HepG2 (cell line): ENCODE measurements around the gene TLCD3A. TPM values are rescaled to one million over a fixed set of nuclear protein-coding genes. Genes with fewer than 3 reads are reported as not detected.
A peak's percentile ranks its signal among the peaks of the same experiment; 100 is the strongest.

Experiments used
- CBFB ChIP-seq: sonication (generic); formaldehyde crosslinking; IDR thresholded peaks from 2 replicates; pipeline ENCODE4 v1.4.0; 2020; ENCODE audit warnings: missing genetic modification reagents
- CREB1 ChIP-seq, 2 experiments: fragments of 450-650 bp in 1 of 2; IDR thresholded peaks; 2 replicates each; pipeline ENCODE4 v1.6.1; 2016 to 2017; ENCODE audit warnings: control low read depth in 1 of 2, mild to moderate bottlenecking in 1 of 2, missing compliant biosample characterization in 1 of 2, missing genetic modification characterization in 1 of 2
- FOXK2 ChIP-seq: fragments of 450-650 bp; IDR thresholded peaks from 2 replicates; pipeline ENCODE4 v1.6.1; 2016
- IKZF1 ChIP-seq: fragments of 450-650 bp; IDR thresholded peaks from 2 replicates; pipeline ENCODE4 v1.7.1; 2016
- MYNN ChIP-seq: sonication (generic); formaldehyde crosslinking; IDR thresholded peaks from 2 replicates; pipeline ENCODE4 v1.4.0; 2020; ENCODE audit warnings: mild to moderate bottlenecking, low read depth, missing genetic modification reagents
- REXO4 ChIP-seq: sonication (generic); formaldehyde crosslinking; IDR thresholded peaks from 2 replicates; pipeline ENCODE4 v1.8.0; 2022; ENCODE audit warnings: missing genetic modification reagents, mild to moderate bottlenecking, borderline replicate concordance
- SIX4 ChIP-seq: sonication (generic); formaldehyde crosslinking; IDR thresholded peaks from 2 replicates; pipeline ENCODE4 v1.4.0; 2020; ENCODE audit warnings: missing genetic modification reagents
- SRF ChIP-seq: IDR thresholded peaks from 2 replicates; pipeline ENCODE4 v1.6.1; 2011; ENCODE audit warnings: mild to moderate bottlenecking, low read depth, low read length, moderate library complexity
- THYN1 ChIP-seq: sonication (generic); formaldehyde crosslinking; IDR thresholded peaks from 2 replicates; pipeline ENCODE4 v1.8.1; 2023; ENCODE audit warnings: low read depth, mild to moderate bottlenecking, moderate library complexity, missing genetic modification reagents, borderline replicate concordance
- ZNF205 ChIP-seq: IDR thresholded peaks from 2 replicates; pipeline ENCODE4 v1.6.1; 2018; ENCODE audit warnings: missing biosample characterization, missing genetic modification reagents
- ZNF296 ChIP-seq: sonication (generic); formaldehyde crosslinking; conservative IDR thresholded peaks from 2 replicates; pipeline ENCODE4 v1.5.0; 2020; ENCODE audit warnings: mild to moderate bottlenecking, missing genetic modification reagents
- ZNF501 ChIP-seq: sonication (generic); formaldehyde crosslinking; IDR thresholded peaks from 2 replicates; pipeline ENCODE4 v1.5.1; 2020; ENCODE audit warnings: mild to moderate bottlenecking, moderate library complexity, missing genetic modification reagents
- polyA plus RNA-seq, 8 experiments: library from polyadenylated mRNA; depleted of rRNA in 3 of 8; stranded (reverse) in 7 of 8; unstranded in 1 of 8; fragments of >200 nt; fragmentation: Illumina TruSeq in 4 of 8; extraction: Trizol in 4 of 8; gene quantifications; 2 replicates each; pipeline versions ENCODE4 v1.2.1 to v1.2.3, GENCODE V29; 2011 to 2016; ENCODE audit warnings: low read depth in 4 of 8, missing spikeins in 1 of 8, mixed read lengths in 1 of 8; ENCODE audit not compliant: insufficient read depth in 1 of 8
- total RNA-seq, 5 experiments: library from RNA; depleted of rRNA; stranded (reverse); fragments of >200 nt; fragmentation: Illumina TruSeq; extraction: Trizol; gene quantifications; 2 replicates each; pipeline ENCODE4 v1.2.3, GENCODE V29; 2016; ENCODE audit warnings: low read depth in 1 of 5
- TF ChIP-seq, protein P1 (sequence below), 2 experiments: sonication (generic) in 1 of 2; formaldehyde crosslinking in 1 of 2; IDR thresholded peaks; 2 replicates each; pipeline versions ENCODE4 v1.4.0 to v1.6.1; 2016 to 2020; ENCODE audit warnings: borderline replicate concordance in 1 of 2, low read depth in 1 of 2, mild to moderate bottlenecking in 1 of 2, missing genetic modification reagents in 1 of 2
- TF ChIP-seq, protein P2 (sequence below): sonication (generic); formaldehyde crosslinking; conservative IDR thresholded peaks from 2 replicates; pipeline ENCODE4 v1.8.0; 2022; ENCODE audit warnings: missing genetic modification reagents
- TF ChIP-seq, protein P3 (sequence below): sonication (generic); formaldehyde crosslinking; IDR thresholded peaks from 2 replicates; pipeline ENCODE4 v1.4.0; 2020; ENCODE audit warnings: mild to moderate bottlenecking, missing genetic modification reagents
- TF ChIP-seq, protein P4 (sequence below): sonication (generic); formaldehyde crosslinking; IDR thresholded peaks from 2 replicates; pipeline ENCODE4 v1.5.0; 2020; ENCODE audit warnings: missing genetic modification reagents, mild to moderate bottlenecking, borderline replicate concordance
- TF ChIP-seq, protein P5 (sequence below): sonication (generic); formaldehyde crosslinking; IDR thresholded peaks from 2 replicates; pipeline ENCODE4 v1.5.1; 2020; ENCODE audit warnings: missing genetic modification reagents, mild to moderate bottlenecking, borderline replicate concordance
- TF ChIP-seq, protein P6 (sequence below): sonication (generic); formaldehyde crosslinking; IDR thresholded peaks from 2 replicates; pipeline ENCODE4 v1.8.1; 2023; ENCODE audit warnings: mild to moderate bottlenecking, inconsistent platforms, moderate library complexity, missing genetic modification reagents, borderline replicate concordance

TLCD3A gene
- total and polyA plus RNA-seq, 2 of the 13 experiments (the other 11 are each of a cell fraction or from before 2014, with no cell fraction given) = 25.2 to 46.6 TPM

DNA sequence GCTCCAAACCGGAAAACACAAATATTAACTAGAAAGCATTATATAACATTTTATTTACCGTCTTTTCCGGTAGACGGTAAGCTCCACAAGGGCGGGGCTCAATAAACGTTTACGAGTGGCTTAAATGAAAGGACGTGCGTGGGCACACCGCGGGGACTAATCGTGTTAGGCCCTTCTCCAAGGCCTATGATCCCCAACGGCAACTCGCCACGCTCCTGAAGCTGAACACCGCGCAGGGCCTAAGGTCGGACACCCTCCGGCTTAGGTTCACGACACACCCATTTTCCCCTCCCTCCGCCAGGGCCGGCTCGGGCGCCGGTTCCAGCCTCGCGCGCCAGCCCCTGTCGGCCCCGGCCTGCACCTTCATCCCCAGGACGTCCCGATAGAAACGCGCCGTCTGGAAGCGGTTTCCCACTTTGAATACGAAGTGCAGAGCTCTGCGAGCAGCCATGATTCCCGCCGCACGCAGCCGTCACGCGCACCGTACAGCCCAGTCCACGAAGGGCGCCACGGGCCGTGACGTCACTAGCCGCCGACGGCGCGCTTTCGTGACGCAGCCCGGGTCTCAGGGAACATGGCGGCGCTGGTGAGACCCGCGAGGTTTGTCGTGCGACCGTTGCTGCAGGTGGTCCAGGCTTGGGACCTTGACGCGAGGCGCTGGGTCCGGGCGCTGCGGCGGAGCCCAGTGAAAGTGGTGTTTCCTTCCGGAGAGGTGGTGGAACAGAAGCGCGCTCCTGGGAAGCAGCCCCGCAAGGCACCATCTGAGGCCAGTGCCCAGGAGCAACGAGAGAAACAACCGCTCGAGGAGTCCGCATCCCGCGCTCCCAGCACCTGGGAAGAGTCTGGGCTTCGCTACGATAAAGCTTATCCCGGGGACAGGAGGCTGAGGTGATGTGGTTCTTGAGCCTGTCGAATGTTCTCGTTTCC lies 49.7 kb downstream of the TLCD3A start, which contains the start of the genes GLOD4 and MRM3 (continued):
- TF ChIP-seq, protein P1, sequence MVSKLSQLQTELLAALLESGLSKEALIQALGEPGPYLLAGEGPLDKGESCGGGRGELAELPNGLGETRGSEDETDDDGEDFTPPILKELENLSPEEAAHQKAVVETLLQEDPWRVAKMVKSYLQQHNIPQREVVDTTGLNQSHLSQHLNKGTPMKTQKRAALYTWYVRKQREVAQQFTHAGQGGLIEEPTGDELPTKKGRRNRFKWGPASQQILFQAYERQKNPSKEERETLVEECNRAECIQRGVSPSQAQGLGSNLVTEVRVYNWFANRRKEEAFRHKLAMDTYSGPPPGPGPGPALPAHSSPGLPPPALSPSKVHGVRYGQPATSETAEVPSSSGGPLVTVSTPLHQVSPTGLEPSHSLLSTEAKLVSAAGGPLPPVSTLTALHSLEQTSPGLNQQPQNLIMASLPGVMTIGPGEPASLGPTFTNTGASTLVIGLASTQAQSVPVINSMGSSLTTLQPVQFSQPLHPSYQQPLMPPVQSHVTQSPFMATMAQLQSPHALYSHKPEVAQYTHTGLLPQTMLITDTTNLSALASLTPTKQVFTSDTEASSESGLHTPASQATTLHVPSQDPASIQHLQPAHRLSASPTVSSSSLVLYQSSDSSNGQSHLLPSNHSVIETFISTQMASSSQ (IDR thresholded peaks at IDR 0.05; ENCODE audit: low read depth) = no peak
- TF ChIP-seq, protein P1 (CRISPR knock-in tag; IDR thresholded peaks at IDR 0.05; ENCODE audit: borderline replicate concordance) = peak; percentile 87
- TF ChIP-seq, protein P2, sequence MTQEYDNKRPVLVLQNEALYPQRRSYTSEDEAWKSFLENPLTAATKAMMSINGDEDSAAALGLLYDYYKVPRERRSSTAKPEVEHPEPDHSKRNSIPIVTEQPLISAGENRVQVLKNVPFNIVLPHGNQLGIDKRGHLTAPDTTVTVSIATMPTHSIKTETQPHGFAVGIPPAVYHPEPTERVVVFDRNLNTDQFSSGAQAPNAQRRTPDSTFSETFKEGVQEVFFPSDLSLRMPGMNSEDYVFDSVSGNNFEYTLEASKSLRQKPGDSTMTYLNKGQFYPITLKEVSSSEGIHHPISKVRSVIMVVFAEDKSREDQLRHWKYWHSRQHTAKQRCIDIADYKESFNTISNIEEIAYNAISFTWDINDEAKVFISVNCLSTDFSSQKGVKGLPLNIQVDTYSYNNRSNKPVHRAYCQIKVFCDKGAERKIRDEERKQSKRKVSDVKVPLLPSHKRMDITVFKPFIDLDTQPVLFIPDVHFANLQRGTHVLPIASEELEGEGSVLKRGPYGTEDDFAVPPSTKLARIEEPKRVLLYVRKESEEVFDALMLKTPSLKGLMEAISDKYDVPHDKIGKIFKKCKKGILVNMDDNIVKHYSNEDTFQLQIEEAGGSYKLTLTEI (CRISPR knock-in tag) = no peak
- TF ChIP-seq, protein P3, sequence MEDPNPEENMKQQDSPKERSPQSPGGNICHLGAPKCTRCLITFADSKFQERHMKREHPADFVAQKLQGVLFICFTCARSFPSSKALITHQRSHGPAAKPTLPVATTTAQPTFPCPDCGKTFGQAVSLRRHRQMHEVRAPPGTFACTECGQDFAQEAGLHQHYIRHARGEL (CRISPR knock-in tag) = peak; percentile 67; the same call in 1 of the 2 replicates
- TF ChIP-seq FOXK2 (no peak), IKZF1 (no peak), SRF (peak; percentile 82), MYNN (CRISPR knock-in tag) (no peak), ZNF296 (CRISPR knock-in tag) (no peak), CBFB (peak; percentile 95), CREB1 (IDR thresholded peaks at IDR 0.05) (peak; percentile 100), CREB1 (CRISPR knock-in tag; IDR thresholded peaks at IDR 0.05) (peak; percentile 100), REXO4 (CRISPR knock-in tag) (no peak), SIX4 (CRISPR knock-in tag) (peak; percentile 69), ZNF501 (CRISPR knock-in tag) (peak; percentile 95), ZNF205 (CRISPR knock-in tag) (peak; percentile 81), THYN1 (no peak)
- TF ChIP-seq, protein P4, sequence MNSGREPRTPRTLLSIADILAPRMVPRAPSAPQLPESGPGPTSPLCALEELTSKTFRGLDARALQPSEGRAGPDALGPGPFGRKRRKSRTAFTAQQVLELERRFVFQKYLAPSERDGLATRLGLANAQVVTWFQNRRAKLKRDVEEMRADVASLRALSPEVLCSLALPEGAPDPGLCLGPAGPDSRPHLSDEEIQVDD (CRISPR knock-in tag) = no peak
- TF ChIP-seq, protein P5, sequence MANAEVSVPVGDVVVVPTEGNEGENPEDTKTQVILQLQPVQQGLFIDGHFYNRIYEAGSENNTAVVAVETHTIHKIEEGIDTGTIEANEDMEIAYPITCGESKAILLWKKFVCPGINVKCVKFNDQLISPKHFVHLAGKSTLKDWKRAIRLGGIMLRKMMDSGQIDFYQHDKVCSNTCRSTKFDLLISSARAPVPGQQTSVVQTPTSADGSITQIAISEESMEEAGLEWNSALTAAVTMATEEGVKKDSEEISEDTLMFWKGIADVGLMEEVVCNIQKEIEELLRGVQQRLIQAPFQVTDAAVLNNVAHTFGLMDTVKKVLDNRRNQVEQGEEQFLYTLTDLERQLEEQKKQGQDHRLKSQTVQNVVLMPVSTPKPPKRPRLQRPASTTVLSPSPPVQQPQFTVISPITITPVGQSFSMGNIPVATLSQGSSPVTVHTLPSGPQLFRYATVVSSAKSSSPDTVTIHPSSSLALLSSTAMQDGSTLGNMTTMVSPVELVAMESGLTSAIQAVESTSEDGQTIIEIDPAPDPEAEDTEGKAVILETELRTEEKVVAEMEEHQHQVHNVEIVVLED (CRISPR knock-in tag) = peak; percentile 96
- TF ChIP-seq, protein P6, sequence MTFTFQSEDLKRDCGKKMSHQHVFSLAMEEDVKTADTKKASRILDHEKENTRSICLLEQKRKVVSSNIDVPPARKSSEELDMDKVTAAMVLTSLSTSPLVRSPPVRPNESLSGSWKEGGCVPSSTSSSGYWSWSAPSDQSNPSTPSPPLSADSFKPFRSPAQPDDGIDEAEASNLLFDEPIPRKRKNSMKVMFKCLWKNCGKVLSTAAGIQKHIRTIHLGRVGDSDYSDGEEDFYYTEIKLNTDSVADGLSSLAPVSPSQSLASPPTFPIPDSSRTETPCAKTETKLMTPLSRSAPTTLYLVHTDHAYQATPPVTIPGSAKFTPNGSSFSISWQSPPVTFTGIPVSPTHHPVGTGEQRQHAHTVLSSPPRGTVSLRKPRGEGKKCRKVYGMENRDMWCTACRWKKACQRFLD (CRISPR knock-in tag) = no peak
